ENCODE results near the gene TRIM24. TPM values are rescaled to one million over a fixed set of nuclear protein-coding genes. Genes with fewer than 3 reads are reported as not detected.

Gene TRIM24
- total RNA-seq, 1 donor from 2014 or later: 116 TPM

GRCh38 chr7:138579671-138580070 lies 119.6 kb downstream of the TRIM24 start:
- Mint-ChIP-seq H3K36me3 (peaks cover 76% of the 10 kb centered on the region), H3K27me3 (ENCODE audit: insufficient read depth, low read depth) (peaks cover 2% of the 10 kb centered on the region)
- H3K36me3 ChIP-seq: peaks cover 53% of the 10 kb centered on the region

GRCh38 chr7:138581065-138581464 lies 121.0 kb downstream of the TRIM24 start:
- TF ChIP-seq EZH2phosphoT487 (IDR thresholded peaks at IDR 0.05) (no peak), CTCF (IDR thresholded peaks at IDR 0.05) (no peak), EZH2 (IDR thresholded peaks at IDR 0.05) (no peak)
- Histone ChIP-seq H3F3A (ENCODE audit: low read depth) (peaks cover 76% of the 10 kb centered on the region), H3K36me3 (peaks cover 67% of the 10 kb centered on the region), H3K27ac (peak overlapping the region; percentile 49), H3K27me3 (no peaks in the 10 kb centered on the region), H3K9ac (no peak overlapping the region), H3K79me2 (ENCODE audit: low read depth) (peaks cover 33% of the 10 kb centered on the region), H4K20me1 (ENCODE audit: low read depth) (no peaks in the 10 kb centered on the region), H3K4me2 (no peak overlapping the region), H3K4me1 (no peaks in the 10 kb centered on the region), H3K4me3 (no peak overlapping the region), H2AFZ (replicated peaks) (no peak overlapping the region), H3K9me3 (ENCODE audit: low read depth) (no peaks in the 10 kb centered on the region)
- Mint-ChIP-seq H3K4me3 (no peak overlapping the region), H3K9me3 (no peaks in the 10 kb centered on the region), H3K36me3 (peaks cover 81% of the 10 kb centered on the region), H3K27me3 (ENCODE audit: insufficient read depth, low read depth) (peaks cover 2% of the 10 kb centered on the region), H3K4me1 (peaks cover 20% of the 10 kb centered on the region), H3K27ac (no peak overlapping the region)
- no peak for DNase-seq (ENCODE audit: low spot score)

More at GRCh38 chr7:138579671-138580070, 119.6 kb downstream of the TRIM24 start:
- Histone ChIP-seq H3K4me1 (peaks cover 11% of the 10 kb centered on the region), H3K9me3 (ENCODE audit: low read depth) (no peaks in the 10 kb centered on the region), H3K9ac (no peak overlapping the region), H3F3A (ENCODE audit: low read depth) (peaks cover 74% of the 10 kb centered on the region), H2AFZ (replicated peaks) (no peak overlapping the region), H3K79me2 (ENCODE audit: low read depth) (peaks cover 42% of the 10 kb centered on the region), H3K27ac (no peak overlapping the region), H3K4me3 (no peak overlapping the region), H4K20me1 (ENCODE audit: low read depth) (no peaks in the 10 kb centered on the region), H3K4me2 (no peak overlapping the region), H3K27me3 (no peaks in the 10 kb centered on the region)
- peaks cover 27% of the 10 kb centered on the region for H3K4me1 Mint-ChIP-seq
- H3K9me3 Mint-ChIP-seq: no peaks in the 10 kb centered on the region
- no peak overlapping the region for H3K27ac Mint-ChIP-seq
- no peak overlapping the region for H3K4me3 Mint-ChIP-seq
- no peak for DNase-seq (ENCODE audit: low spot score)
- TF ChIP-seq EZH2 (IDR thresholded peaks at IDR 0.05) (no peak), EZH2phosphoT487 (IDR thresholded peaks at IDR 0.05) (no peak), CTCF (IDR thresholded peaks at IDR 0.05) (no peak)

GRCh38 chr7:138584283-138584682 lies 124.2 kb downstream of the TRIM24 start:
- H3K36me3 Mint-ChIP-seq: peaks cover 78% of the 10 kb centered on the region

More at GRCh38 chr7:138584283-138584682, 124.2 kb downstream of the TRIM24 start:
- Mint-ChIP-seq H3K4me1 (no peaks in the 10 kb centered on the region), H3K27me3 (ENCODE audit: insufficient read depth, low read depth) (peaks cover 3% of the 10 kb centered on the region), H3K4me3 (no peak overlapping the region), H3K27ac (no peak overlapping the region), H3K9me3 (no peaks in the 10 kb centered on the region)
- no peak for TF ChIP-seq EZH2phosphoT487 (IDR thresholded peaks at IDR 0.05)
- no peak for TF ChIP-seq CTCF (IDR thresholded peaks at IDR 0.05)
- TF ChIP-seq EZH2 (IDR thresholded peaks at IDR 0.05): no peak
- H3K36me3 ChIP-seq: peaks cover 52% of the 10 kb centered on the region
- H3K9me3 ChIP-seq (ENCODE audit: low read depth): no peaks in the 10 kb centered on the region
- peaks cover 23% of the 10 kb centered on the region for H3K79me2 ChIP-seq (ENCODE audit: low read depth)
- no peaks in the 10 kb centered on the region for H3K4me1 ChIP-seq
- no peak overlapping the region for H3K9ac ChIP-seq
- no peak overlapping the region for H3K4me3 ChIP-seq
- no peak for DNase-seq (ENCODE audit: low spot score)
- H2AFZ ChIP-seq (replicated peaks): no peak overlapping the region
- H3K27me3 ChIP-seq: no peaks in the 10 kb centered on the region
- H4K20me1 ChIP-seq (ENCODE audit: low read depth): no peaks in the 10 kb centered on the region
- peak overlapping the region; percentile 64 for H3K27ac ChIP-seq
- H3K4me2 ChIP-seq: no peak overlapping the region
- peaks cover 85% of the 10 kb centered on the region for H3F3A ChIP-seq (ENCODE audit: low read depth)

All from neural progenitor cell (in vitro differentiated cells).